ENCODE measurements around the gene ANP32E.
"Not testable (repeated sequence)": the region's sequence is repeated elsewhere in the genome, so short reads cannot be mapped to it uniquely, and the experiment has no call there.

ANP32E gene

DNA sequence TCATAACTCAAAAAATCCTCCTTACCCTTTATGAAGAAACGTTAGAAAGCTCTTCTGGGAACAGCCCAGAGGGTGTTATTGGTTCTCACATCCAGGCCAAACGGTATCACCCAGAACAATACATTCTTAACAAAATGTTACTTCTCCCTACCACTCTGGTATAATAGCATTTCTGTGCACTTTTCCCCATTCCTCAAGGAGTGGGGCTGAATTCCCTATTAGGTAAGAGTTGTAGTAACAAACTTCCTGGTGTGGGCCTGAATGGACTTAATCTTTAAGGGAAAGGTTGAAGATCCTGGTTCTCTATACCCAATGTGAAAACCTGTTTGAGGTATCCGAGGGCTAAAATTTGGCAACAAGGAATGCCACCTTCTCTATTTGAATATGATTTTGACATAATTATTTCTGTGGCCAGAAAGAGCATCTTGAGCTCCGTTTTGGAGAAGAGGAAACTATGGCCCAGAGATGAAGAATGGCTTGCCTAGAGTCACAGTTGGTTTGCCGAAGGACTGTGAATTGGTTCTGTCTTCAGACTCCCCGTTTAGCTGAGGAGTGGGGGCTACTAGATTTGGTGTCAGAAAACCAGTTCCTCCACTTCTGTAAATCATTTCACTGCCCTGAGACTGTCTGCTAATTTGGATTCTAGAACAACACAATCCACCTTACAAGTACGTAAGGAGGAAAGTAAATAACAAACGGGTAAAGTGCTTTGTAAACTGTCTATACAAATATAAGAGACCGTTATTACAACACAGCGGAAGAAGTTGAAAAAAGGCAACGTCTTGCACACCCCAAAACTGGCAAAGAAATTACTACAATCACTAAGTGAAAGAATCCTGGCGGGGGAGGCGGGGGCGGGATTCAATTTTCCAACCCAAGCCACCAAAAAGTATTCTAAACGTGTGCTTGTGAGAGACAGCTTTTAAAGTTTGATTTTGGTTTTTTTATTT is 2.3 kb downstream of the ANP32E start:
- peak overlapping the region; percentile 94 for H3K27ac ChIP-seq (ENCODE audit: low read depth, low read length)
- no peaks in the 10 kb centered on the region for H3K9me2 ChIP-seq (replicated peaks; ENCODE audit: insufficient read depth, low read length)
- H3K4me2 ChIP-seq (ENCODE audit: low read depth, low read length, poor library complexity, severe bottlenecking), result peak overlapping the region; percentile 80
- peaks cover 22% of the 10 kb centered on the region for H3F3A ChIP-seq (ENCODE audit: insufficient read depth)
- H4K20me1 ChIP-seq (ENCODE audit: low read depth, low read length), result no peaks in the 10 kb centered on the region; the same call in 1 of the 2 replicates
- peaks cover 11% of the 10 kb centered on the region; the same call in 1 of the 2 replicates for H3K36me3 ChIP-seq (ENCODE audit: low read length)
- peak overlapping the region; percentile 100 for H3K9ac ChIP-seq (ENCODE audit: low read length)
- no peak overlapping the region for H2AFZ ChIP-seq (ENCODE audit: low read depth, low read length, severe bottlenecking)
- TF ChIP-seq EZH2phosphoT487 (conservative IDR thresholded peaks at IDR 0.05; ENCODE audit: low read length), result no peak
- TF ChIP-seq, protein P1, sequence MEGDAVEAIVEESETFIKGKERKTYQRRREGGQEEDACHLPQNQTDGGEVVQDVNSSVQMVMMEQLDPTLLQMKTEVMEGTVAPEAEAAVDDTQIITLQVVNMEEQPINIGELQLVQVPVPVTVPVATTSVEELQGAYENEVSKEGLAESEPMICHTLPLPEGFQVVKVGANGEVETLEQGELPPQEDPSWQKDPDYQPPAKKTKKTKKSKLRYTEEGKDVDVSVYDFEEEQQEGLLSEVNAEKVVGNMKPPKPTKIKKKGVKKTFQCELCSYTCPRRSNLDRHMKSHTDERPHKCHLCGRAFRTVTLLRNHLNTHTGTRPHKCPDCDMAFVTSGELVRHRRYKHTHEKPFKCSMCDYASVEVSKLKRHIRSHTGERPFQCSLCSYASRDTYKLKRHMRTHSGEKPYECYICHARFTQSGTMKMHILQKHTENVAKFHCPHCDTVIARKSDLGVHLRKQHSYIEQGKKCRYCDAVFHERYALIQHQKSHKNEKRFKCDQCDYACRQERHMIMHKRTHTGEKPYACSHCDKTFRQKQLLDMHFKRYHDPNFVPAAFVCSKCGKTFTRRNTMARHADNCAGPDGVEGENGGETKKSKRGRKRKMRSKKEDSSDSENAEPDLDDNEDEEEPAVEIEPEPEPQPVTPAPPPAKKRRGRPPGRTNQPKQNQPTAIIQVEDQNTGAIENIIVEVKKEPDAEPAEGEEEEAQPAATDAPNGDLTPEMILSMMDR (IDR thresholded peaks at IDR 0.05; ENCODE audit: insufficient read depth, low read length, poor library complexity, severe bottlenecking), result no peak
- H3K4me3 ChIP-seq (ENCODE audit: insufficient read depth, low read length, poor library complexity, severe bottlenecking), result peak overlapping the region; percentile 79
- H3K9me3 ChIP-seq (ENCODE audit: insufficient read depth, low read length), result no peaks in the 10 kb centered on the region
- no peaks in the 10 kb centered on the region for H3K27me3 ChIP-seq (ENCODE audit: low read length)
- peaks cover 59% of the 10 kb centered on the region for H3K79me2 ChIP-seq (ENCODE audit: insufficient read depth, low read length)

DNA sequence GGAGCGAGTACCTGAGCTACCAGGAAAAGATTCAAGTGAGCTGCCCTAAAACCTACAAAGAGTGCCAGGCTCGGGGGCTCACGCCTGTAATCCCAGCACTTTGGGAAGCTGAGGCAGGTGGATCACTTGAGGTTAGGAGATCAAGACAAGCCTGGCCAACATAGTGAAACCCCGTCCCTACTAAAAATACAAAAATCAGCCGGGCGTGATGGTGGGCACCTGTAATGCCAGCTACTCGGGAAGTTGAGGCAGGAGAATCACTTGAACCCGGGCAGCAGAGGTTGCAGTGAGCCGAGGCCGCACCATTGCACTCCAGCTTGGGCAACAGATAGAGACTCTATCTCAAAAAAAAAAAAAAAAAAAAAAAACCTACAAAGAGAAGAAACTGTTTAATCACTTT is 3.0 kb downstream of the ANP32E start:
- peaks cover 59% of the 10 kb centered on the region for H3K79me2 ChIP-seq (ENCODE audit: insufficient read depth, low read length)
- H2AFZ ChIP-seq (ENCODE audit: low read depth, low read length, severe bottlenecking); H3K4me3 ChIP-seq (ENCODE audit: insufficient read depth, low read length, poor library complexity, severe bottlenecking); H3K9me2 ChIP-seq (replicated peaks; ENCODE audit: insufficient read depth, low read length); H4K20me1 ChIP-seq (ENCODE audit: low read depth, low read length); H3K9me3 ChIP-seq (ENCODE audit: insufficient read depth, low read length); H3K27me3 ChIP-seq (ENCODE audit: low read length): not testable (repeated sequence)
- H3K27ac ChIP-seq (ENCODE audit: low read depth, low read length), result peak overlapping the region; percentile 94; the same call in 1 of the 2 replicates
- peak overlapping the region; percentile 80 for H3K4me2 ChIP-seq (ENCODE audit: low read depth, low read length, poor library complexity, severe bottlenecking)
- peaks cover 11% of the 10 kb centered on the region; the same call in 1 of the 2 replicates for H3K36me3 ChIP-seq (ENCODE audit: low read length)
- H3K9ac ChIP-seq (ENCODE audit: low read length), result peak overlapping the region; percentile 100
- peaks cover 22% of the 10 kb centered on the region for H3F3A ChIP-seq (ENCODE audit: insufficient read depth)

DNA sequence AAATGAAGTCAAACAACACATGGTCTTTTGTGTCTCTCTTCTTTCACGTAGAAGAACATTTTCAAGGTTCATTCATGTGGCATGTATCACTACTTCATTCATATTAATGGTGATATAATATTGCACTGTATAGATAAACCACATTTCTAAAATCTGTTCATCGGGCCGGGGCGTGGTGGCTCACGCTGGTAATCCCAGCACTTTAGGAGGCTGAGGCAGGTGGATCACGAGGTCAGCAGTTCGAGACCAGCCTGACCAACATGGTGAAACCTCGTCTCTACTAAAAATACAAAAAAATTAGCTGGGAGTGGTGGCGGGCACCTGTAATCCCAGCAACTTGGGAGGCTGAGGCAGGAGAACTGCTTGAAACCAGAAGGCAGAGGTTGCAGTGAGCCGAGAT is 7.7 kb downstream of the ANP32E start:
- H3K36me3 ChIP-seq (ENCODE audit: low read length), result peaks cover 32% of the 10 kb centered on the region

DNA sequence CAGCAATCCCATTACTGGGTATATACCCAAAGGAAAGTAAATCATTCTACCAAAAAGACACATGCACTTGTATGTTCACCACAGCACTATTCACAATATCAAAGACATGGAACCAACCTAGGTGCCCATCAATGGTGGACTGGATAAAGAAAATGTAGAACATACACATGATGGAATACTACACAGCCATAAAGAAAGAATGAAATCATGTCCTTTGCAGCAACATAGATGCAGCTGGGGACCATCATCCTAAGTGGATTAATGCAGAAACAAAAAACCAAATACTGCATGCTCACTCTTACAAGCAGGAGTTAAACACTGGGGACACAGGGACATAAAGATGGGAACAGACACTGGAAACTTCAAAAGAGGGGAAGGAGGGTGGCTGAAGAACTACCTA is 8.7 kb downstream of the ANP32E start:
- no peaks in the 10 kb centered on the region for H3K9me2 ChIP-seq (replicated peaks; ENCODE audit: insufficient read depth, low read length)
- H3K4me2 ChIP-seq (ENCODE audit: low read depth, low read length, poor library complexity, severe bottlenecking), result no peak overlapping the region
- no peak overlapping the region for H3K4me3 ChIP-seq (ENCODE audit: insufficient read depth, low read length, poor library complexity, severe bottlenecking)
- no peak overlapping the region for H3K27ac ChIP-seq (ENCODE audit: low read depth, low read length)
- H3K9ac ChIP-seq (ENCODE audit: low read length), result no peak overlapping the region
- peaks cover 21% of the 10 kb centered on the region; the same call in 1 of the 2 replicates for H3F3A ChIP-seq (ENCODE audit: insufficient read depth)
- peaks cover 34% of the 10 kb centered on the region for H3K36me3 ChIP-seq (ENCODE audit: low read length)
- TF ChIP-seq, protein P1 (IDR thresholded peaks at IDR 0.05; ENCODE audit: insufficient read depth, low read length, poor library complexity, severe bottlenecking), result no peak
- no peak for TF ChIP-seq EZH2phosphoT487 (conservative IDR thresholded peaks at IDR 0.05; ENCODE audit: low read length)
- H3K9me3 ChIP-seq (ENCODE audit: insufficient read depth, low read length), result no peaks in the 10 kb centered on the region
- no peak overlapping the region for H2AFZ ChIP-seq (ENCODE audit: low read depth, low read length, severe bottlenecking)
- no peaks in the 10 kb centered on the region for H3K27me3 ChIP-seq (ENCODE audit: low read length)
- H3K79me2 ChIP-seq (ENCODE audit: insufficient read depth, low read length), result peaks cover 22% of the 10 kb centered on the region
- no peaks in the 10 kb centered on the region; the same call in 1 of the 2 replicates for H4K20me1 ChIP-seq (ENCODE audit: low read depth, low read length)

More for the DNA sequence above, 7.7 kb downstream of the ANP32E start:
- not testable (repeated sequence) for H3K9me3 ChIP-seq (ENCODE audit: insufficient read depth, low read length); H3K9ac ChIP-seq (ENCODE audit: low read length); H4K20me1 ChIP-seq (ENCODE audit: low read depth, low read length); H3K27me3 ChIP-seq (ENCODE audit: low read length); H3K4me2 ChIP-seq (ENCODE audit: low read depth, low read length, poor library complexity, severe bottlenecking); H3K9me2 ChIP-seq (replicated peaks; ENCODE audit: insufficient read depth, low read length); H3K27ac ChIP-seq (ENCODE audit: low read depth, low read length); H2AFZ ChIP-seq (ENCODE audit: low read depth, low read length, severe bottlenecking); H3K4me3 ChIP-seq (ENCODE audit: insufficient read depth, low read length, poor library complexity, severe bottlenecking)
- Histone ChIP-seq H3K79me2 (ENCODE audit: insufficient read depth, low read length) (peaks cover 33% of the 10 kb centered on the region), H3F3A (ENCODE audit: insufficient read depth) (peaks cover 15% of the 10 kb centered on the region; the same call in 1 of the 2 replicates)
